Measurements from ENCODE around the gene CPNE8.
"Not testable (repeated sequence)": the region's sequence is repeated elsewhere in the genome, so short reads cannot be mapped to it uniquely, and the experiment has no call there.

CPNE8 gene

DNA sequence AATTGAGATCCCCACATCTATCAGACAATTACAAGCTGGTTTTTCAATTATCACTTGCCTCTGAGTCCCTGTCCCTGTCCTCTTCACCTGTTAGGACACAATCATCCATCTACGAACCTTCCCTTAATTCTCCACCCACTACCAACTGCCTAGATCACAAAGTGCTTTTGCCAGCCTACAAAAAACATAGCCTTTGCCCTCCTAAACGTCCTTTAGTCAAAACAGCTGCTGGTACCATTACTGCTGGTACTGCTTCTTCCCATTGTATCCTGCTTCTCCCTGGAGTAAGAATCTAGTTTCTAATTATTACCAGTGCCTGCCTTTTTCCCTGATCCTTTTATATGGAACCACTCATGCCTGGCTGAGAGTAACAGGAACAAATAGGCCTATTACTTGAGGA is 82.1 kb downstream of the CPNE8 start:
- DNase-seq: no peak

DNA sequence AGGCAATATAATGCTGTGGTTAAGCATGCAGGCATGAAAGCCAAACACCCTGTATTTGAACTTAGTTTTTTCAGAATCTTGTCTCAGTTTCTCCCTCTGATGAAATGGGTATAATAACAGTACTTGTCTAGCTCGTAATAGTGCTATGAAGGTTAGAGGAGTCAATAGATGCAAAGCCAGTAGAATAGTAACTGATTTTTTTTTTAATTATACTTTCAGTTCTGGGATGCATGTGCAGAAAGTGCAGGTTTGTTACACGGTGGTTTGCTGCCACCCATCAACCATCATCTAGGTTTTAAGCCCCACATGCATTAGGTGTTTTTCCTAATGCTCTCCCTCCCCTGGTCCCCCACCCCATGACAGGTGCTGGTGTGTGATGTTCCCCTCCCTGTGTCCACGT is 87.4 kb downstream of the CPNE8 start:
- DNase-seq: no peak

DNA sequence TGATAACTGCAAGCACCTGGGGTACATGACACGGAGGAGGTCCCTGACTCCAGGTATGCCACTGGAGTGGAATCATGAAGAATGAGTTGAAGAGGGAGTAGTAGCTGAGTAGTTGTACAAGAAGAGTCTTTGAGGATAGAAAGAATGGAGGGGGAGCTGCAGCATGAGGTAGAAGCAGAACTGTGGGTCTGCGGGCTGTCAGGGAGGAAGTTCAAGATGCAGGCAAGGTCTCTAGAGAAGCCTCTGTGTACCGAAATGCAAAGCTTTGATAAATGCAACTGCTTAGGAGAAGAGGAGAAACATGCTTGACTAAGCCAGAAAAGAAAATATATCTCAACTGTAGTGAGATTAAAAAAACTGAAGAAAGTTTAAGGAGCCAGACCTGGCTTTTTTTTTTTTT is 91.5 kb downstream of the CPNE8 start:
- DNase-seq: no peak

DNA sequence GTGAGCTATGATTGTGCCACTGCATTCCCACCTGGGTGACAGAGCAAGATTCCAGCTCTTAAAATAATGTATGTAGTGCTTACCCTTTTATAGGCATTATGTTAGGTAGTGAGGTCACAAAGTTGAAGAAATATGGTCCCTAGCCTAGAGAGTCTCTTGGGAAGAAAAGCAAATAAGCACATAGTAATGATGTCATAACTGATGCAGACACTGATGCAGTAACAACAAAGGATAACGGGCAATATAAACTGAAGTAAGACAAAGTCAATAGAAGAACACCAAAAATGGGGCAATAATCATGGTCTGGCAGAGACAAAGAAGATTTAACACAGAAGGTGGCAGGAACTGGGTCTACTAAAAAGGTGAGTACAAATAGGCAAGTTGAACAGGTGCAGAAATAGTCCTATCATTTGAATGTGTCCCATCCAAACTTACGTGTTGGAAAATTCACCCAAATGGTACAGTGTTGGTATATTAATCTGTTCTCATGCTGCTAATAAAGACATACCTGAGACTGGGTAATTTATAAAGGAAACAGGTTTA is 93.5 kb downstream of the CPNE8 start:
- DNase-seq: no peak

GRCh38 chr12:38809832-38810231 is 95.6 kb downstream of the CPNE8 start:
- no peak for DNase-seq

- no peak for DNase-seq
These were observed 117.3 kb downstream of the CPNE8 start for GRCh38 chr12:38788106-38788505.

- DNase-seq: no peak
These were observed 120.0 kb downstream of the CPNE8 start for GRCh38 chr12:38785381-38785780.

GRCh38 chr12:38783304-38783703 is 122.1 kb downstream of the CPNE8 start:
- no peak for DNase-seq

DNA sequence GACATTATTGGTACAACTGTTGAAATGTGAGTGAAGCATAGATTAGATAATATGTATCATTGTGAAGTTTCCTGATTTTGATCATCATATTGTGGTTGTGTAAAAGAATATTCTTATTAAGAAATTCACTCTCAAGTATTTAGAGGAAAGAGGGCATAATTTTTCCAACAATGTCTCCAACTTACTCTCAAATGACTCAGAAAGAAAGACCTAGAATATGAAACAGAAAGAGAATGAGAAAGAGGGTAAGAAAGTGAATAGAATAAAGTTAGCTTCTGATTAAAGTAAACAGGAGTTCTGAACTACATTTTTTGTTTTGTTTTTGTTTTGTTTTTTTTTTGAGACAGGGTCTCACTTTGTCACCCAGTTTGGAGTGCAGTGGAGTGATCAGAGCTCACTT is 123.0 kb downstream of the CPNE8 start:
- no peak for DNase-seq

DNA sequence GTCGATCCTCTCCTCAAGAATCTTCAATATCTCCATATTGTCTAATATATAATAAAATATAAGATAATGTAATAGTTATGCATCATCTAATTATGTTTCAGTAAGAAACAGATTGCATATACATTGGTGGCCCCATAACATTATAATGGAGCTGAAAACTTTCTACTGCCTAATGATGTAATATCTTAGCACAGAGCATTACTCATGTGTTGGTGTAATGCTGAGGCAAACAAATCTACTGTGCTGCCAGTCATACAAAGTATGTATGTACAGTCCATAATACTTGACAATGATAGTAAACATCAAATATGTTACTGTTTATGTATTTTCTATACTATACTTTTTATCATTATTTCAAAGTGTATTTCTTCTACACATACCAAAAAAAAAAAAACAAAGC is 128.7 kb downstream of the CPNE8 start:
- no peak for DNase-seq

- DNase-seq: no peak
These were observed 129.9 kb downstream of the CPNE8 start for GRCh38 chr12:38775457-38775856.

- DNase-seq: no peak
These were observed 133.0 kb downstream of the CPNE8 start for GRCh38 chr12:38772437-38772836.

DNA sequence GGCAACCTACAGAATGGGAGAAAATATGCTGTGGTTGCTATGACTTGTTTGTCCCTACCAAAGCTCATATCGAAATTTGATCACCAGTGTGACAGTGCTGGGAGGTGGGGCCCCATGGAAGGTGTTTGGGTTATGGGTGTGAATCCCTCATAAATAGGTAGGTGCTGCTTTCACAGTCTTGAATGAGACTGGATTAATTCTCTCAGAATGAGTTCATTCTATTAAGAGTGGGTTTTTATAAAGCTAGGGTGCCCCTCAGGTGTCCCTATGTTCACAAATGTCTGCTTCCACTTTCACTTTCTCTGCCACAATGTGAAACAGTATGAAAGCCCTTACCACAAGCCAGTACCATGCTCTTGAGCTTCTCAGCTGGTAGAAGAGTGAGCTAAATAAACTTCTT is 133.5 kb downstream of the CPNE8 start:
- DNase-seq: peak in 1 of 2 donors; percentile 41

GRCh38 chr12:38761636-38762342 is 143.6 kb downstream of the CPNE8 start:
- no peak for DNase-seq

DNA sequence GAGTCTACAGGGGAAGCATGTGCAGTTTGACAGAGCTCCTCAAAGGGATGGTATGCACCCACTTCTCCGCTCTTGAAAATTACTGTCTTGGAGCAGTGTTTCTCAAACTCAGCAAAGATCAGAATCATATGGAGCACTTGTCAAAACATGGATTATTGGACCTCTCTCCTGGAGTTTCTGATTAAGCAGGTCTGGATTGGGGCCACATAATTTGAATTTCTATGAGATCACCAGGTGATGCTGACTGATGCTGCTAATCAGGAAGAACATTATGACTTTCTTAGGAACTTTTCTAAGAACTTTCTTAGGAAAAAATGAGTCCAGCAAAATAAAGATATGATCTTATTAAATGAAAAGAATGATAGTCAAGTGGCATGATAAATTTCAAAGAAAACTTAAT is 144.3 kb downstream of the CPNE8 start:
- no peak for DNase-seq

DNA sequence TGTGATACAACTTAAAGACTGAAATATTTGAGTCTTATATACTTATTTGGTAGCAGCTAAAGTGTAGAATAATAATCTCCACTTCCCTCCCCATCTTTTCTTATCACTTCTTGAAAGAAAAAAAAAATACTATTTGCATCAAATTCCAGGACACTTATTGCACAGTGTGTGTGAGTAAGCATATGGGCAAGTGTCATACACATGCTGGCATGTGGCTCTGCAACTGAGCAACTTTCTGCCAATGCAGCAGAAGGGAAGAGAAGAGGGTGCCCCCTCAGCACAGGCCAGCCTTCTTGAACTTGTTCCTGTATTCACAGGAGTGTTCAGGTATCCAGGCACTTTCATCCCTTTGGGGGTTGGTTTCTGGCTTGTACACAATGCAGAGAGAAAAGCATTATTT is 145.8 kb downstream of the CPNE8 start:
- no peak for DNase-seq

DNA sequence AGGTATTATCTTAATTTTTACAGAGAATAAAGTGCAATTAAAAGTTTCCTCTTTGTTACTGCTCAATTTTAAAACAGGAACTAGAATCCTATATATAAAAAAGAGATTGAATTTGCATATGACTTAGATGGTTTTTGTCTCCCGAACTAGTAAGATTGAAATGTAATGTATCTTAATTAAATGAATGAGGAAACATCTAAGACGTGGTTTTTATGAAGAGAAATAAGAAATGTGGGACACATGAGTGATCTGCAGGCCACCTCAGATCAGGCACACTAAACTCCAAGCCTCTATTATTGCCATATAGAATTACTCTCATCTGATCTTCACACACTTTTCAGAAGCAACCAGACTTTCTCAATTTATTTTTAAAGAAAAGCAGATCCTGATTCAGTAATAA is 158.6 kb downstream of the CPNE8 start:
- DNase-seq: no peak

- no peak for DNase-seq
These were observed 159.8 kb downstream of the CPNE8 start for GRCh38 chr12:38745601-38746000.

- no peak for DNase-seq
These were observed 161.3 kb downstream of the CPNE8 start for GRCh38 chr12:38744041-38744440.

DNA sequence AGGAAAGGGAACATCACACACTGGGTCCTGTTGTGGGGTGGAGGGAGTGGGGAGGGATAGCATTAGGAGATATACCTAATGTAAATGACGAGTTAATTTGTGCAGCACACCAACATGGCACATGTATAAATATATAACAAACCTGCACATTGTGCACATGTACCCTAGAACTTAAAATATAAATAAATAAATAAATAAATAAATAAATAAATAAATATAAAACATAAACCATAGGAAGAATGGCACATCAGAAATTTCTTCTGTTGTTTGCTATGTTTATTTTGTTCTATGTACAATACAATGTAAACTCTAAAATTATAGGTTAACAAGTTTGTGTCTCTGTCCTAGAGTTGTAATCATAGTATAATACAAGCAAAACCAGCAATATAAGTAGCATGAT is 162.9 kb downstream of the CPNE8 start:
- not testable (repeated sequence) for DNase-seq

DNA sequence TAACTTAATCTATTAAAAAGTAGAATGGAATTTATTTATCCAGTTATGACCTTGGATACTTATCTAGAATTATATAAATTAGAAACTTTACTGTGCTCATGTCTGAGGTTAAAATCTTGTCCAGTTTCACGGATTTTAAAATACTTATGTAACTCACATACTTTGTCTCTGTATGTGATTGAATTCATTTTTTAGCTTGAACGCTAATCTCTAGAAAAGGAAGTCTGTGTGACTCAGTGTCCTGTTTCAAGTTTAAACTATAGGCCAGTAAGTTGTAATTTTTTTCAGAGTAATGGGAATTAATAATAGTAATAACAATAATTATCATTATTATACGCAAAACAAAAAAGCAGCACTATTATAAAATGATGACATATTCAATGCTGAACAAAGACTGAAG is 168.6 kb downstream of the CPNE8 start:
- no peak for DNase-seq

GRCh38 chr12:38732761-38733160 is 172.6 kb downstream of the CPNE8 start:
- DNase-seq: no peak

DNA sequence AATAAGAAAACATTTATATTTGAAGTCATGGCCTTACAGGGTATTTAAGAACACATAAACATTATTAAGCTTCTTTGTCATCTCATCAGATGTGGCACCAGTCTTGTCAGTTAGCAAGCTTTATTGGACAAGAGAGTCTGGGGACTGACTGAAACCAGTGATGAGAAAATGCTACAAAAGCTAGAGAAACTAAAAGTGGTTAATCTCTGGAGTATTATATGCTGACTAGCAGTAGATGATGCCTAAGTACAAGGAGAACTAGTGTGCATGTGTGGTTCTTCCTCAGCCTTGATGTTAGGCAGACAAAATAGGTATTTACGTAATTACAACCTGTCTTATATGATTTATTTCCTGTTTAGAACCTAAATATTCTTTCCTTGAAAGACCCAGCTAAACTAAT is 176.5 kb downstream of the CPNE8 start:
- no peak for DNase-seq

DNA sequence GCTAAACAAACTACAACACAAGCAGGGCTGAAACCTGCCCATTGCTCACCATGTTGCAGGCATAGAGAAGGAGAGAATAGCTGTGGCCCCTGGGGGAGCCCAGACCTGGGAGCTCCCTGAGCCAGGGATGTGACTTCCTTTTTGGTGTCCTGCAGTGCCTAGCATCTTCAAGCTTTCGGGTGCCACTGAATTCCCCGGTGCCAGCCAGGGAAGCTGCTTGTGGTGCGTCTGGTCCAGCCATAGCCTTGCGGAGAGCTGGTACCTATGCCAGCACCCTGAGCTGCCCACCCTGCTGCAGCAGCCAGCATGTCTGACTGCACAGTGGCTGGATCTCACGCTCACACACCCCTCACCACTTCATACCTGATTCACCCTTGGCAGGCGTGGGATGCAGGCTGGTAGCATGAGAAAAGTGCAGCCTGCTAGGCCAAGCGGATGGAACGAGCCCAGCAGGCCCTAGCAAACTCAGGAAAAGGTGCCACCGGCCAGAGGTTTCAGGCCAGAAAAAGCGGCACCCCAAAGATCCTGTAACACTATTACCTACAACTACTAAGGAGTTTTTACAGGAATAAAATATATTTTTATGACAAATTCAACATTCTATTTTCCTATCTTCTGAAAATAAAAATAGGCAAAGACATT is 183.7 kb downstream of the CPNE8 start:
- no peak for DNase-seq

- DNase-seq: no peak
These were observed 184.7 kb downstream of the CPNE8 start for GRCh38 chr12:38720661-38721060.
